HEK293T (cell line): ENCODE measurements around the gene MRPS23.

Experiments
- ARNT ChIP-seq: fragments of 450-650 bp; IDR thresholded peaks from 2 replicates; pipeline ENCODE4 v1.6.1; 2017; ENCODE audit warnings: mild to moderate bottlenecking
- BHLHE40 ChIP-seq: fragments of 450-650 bp; IDR thresholded peaks from 2 replicates; pipeline ENCODE4 v1.6.1; 2016; ENCODE audit warnings: mild to moderate bottlenecking, moderate library complexity, borderline replicate concordance
- CTBP1 ChIP-seq: fragments of 450-650 bp; IDR thresholded peaks from 2 replicates; pipeline ENCODE4 v1.6.1; 2016; ENCODE audit warnings: borderline replicate concordance
- ELF4 ChIP-seq: fragments of 450-650 bp; IDR thresholded peaks from 2 replicates; pipeline ENCODE4 v1.6.1; 2017; ENCODE audit warnings: antibody characterized with exemption
- FOXA1 ChIP-seq: fragments of 450-650 bp; IDR thresholded peaks from 2 replicates; pipeline ENCODE4 v1.6.1; 2016; ENCODE audit warnings: mild to moderate bottlenecking
- FOXK2 ChIP-seq: fragments of 450-650 bp; IDR thresholded peaks from 2 replicates; pipeline ENCODE4 v1.6.1; 2016; ENCODE audit warnings: mild to moderate bottlenecking
- FOXM1 ChIP-seq: fragments of 450-650 bp; IDR thresholded peaks from 2 replicates; pipeline ENCODE4 v1.6.1; 2017; ENCODE audit warnings: mild to moderate bottlenecking, borderline replicate concordance
- HDGF ChIP-seq: fragments of 450-650 bp; IDR thresholded peaks from 2 replicates; pipeline ENCODE4 v1.6.1; 2017; ENCODE audit warnings: antibody characterized with exemption, borderline replicate concordance
- L3MBTL2 ChIP-seq: fragments of 450-650 bp; conservative IDR thresholded peaks from 2 replicates; pipeline ENCODE4 v1.6.1; 2016; ENCODE audit warnings: mild to moderate bottlenecking
- LEF1 ChIP-seq: fragments of 450-650 bp; IDR thresholded peaks from 2 replicates; pipeline ENCODE4 v1.6.1; 2017; ENCODE audit warnings: mild to moderate bottlenecking, borderline replicate concordance
- SP1 ChIP-seq: fragments of 450-650 bp; IDR thresholded peaks from 2 replicates; pipeline ENCODE4 v1.6.1; 2017
- SUZ12 ChIP-seq: fragments of 450-650 bp; IDR thresholded peaks from 2 replicates; pipeline ENCODE4 v1.6.1; 2016; ENCODE audit warnings: mild to moderate bottlenecking
- TARDBP ChIP-seq: fragments of 450-650 bp; IDR thresholded peaks from 2 replicates; pipeline ENCODE4 v1.6.1; 2016
- ZNF384 ChIP-seq: fragments of 450-650 bp; IDR thresholded peaks from 2 replicates; pipeline ENCODE4 v1.6.1; 2016

DNA sequence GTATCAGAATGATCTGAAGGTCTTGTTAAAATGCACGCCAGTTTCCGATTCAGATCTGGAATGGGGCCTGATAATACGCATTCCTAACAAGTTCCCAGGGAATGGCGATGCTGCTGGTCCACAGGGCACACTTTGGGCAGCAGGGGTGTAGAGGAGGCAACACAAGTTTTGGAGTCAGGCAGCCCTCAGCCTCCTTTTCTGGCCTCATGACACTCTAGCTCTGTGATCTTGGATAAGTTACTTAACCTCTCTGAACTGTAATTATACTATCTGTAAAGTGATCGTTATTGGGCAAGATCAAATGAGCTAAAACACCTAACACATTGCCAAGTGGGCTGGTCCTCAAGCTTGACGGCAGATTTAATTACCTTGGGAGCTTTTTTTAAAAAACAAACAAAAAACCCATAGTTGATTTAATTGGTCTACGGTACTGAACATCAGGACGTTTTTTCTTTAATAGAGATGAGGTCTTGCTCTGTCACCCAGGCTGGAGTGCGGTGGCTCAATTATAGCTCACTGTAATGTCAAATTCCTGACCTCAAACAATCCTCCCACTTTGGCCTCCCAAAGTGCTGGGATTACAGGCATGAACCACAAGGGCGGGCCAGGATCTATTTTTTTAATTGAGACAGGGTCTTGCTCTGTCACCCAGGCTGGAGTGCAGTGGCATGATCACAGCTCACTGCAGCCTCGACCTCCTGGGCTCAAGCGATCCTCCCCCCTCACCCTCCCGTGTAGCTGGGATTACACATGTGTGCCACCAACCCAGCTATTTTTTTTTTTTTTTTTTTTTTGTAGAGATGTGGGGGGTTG, 10.0 kb upstream of the MRPS23 start:
- TF ChIP-seq ELF4 = no peak
- no peak for TF ChIP-seq L3MBTL2
- TF ChIP-seq ZNF384 = peak; percentile 59; the same call in 1 of the 2 replicates
- TF ChIP-seq HDGF = no peak
- no peak for TF ChIP-seq CTBP1
- TF ChIP-seq SP1 = no peak
- no peak for TF ChIP-seq BHLHE40
- no peak for TF ChIP-seq TARDBP
- TF ChIP-seq FOXA1 = no peak
- TF ChIP-seq FOXK2 = no peak
- TF ChIP-seq ARNT = no peak
- TF ChIP-seq FOXM1 = no peak
- TF ChIP-seq SUZ12 = no peak
- TF ChIP-seq LEF1 = no peak
